Measurements from ENCODE around the gene NUFIP2.

DNA sequence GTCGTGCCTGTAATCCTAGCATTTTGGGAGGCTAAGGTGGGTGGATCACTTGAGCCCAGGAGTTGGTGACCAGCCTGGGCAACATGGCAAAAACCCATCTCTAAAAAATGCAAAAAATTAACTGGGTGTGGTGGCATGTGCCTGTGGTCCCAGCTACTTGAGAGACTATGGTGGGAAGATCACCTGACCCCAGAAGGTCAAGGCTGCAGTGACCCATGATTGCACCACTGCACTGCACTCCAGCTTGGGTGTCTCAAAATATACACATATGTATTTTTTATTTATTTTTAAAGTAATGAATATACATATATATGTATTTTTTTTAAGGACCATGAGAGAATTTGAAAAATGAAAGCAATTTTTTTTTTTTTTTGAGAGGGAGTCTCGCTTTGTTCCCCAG is 5.1 kb upstream of the NUFIP2 start:
- TF ChIP-seq, protein P1, sequence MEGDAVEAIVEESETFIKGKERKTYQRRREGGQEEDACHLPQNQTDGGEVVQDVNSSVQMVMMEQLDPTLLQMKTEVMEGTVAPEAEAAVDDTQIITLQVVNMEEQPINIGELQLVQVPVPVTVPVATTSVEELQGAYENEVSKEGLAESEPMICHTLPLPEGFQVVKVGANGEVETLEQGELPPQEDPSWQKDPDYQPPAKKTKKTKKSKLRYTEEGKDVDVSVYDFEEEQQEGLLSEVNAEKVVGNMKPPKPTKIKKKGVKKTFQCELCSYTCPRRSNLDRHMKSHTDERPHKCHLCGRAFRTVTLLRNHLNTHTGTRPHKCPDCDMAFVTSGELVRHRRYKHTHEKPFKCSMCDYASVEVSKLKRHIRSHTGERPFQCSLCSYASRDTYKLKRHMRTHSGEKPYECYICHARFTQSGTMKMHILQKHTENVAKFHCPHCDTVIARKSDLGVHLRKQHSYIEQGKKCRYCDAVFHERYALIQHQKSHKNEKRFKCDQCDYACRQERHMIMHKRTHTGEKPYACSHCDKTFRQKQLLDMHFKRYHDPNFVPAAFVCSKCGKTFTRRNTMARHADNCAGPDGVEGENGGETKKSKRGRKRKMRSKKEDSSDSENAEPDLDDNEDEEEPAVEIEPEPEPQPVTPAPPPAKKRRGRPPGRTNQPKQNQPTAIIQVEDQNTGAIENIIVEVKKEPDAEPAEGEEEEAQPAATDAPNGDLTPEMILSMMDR (conservative IDR thresholded peaks at IDR 0.05): no peak
- no peak for TF ChIP-seq ZFX (IDR thresholded peaks at IDR 0.05)
